NCI-H510A (cell line): ENCODE measurements around the gene SMPD3.

ENCODE experiments used
- DNase-seq: peaks from one replicate; lab custom pipeline; 2025; lab: John Stamatoyannopoulos, UW

The SMPD3 gene

DNA sequence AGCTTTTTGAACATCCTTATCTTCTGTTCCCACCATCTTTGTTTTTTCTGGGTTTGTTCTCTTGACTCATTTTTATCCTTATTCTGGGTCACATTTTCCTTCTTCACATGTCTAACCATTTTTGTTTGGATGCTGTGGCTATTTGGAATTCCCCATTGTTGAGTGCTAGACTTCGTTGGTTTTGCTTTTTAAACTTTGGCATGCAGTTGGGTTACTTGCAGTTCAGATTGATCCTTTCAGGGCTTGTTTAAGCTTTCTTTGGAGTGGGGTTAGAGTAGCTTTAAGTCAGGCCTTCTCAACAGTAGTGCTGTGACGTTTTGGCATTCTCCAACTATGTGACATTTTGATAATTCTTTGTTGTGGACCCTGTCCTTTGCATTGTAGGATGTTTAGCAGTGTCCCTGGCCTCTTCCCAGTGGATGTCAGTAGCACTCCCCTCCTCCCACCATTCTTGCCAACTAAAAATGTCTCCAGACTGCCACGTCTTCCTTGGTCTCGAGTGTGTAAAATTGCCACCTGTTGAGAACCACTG lies 116.4 kb downstream of the SMPD3 start:
- DNase-seq: no peak

- no peak for DNase-seq
These were observed 119.4 kb downstream of the SMPD3 start for GRCh38 chr16:68328860-68329390.

DNA sequence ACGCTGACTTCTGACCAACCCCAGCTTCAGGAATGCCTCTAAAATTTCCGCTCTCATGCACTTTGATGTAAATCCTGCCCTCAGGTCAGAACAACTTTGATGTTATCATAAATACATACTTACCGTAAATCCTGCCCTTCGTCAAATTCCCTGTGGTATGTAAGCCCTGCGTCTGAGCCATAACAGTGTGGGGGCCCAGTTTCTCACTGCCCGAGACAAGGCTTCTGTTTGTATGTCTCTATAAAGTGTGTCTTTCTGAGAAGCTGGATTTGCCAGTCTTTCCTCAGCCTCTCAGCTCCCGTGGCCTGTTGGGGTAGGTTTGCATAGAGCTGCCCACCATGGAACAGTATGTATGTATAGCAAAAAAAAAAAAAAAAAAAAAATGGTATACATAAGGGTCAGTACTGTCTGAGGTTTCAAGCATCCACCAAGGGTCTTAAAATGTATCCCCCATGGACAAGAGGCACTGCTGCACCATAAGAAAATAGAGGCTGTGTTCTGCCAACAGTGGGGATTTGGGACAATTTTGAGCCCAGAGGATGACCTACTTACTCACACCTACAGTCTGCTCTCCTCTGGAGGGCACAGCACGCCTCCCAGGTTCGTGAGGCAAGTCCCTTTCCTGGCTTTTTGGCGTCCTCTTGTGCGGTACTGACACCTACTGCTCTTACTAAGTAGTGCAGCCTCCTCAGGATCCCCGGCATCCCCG lies 120.0 kb downstream of the SMPD3 start:
- DNase-seq: peak; percentile 42

DNA sequence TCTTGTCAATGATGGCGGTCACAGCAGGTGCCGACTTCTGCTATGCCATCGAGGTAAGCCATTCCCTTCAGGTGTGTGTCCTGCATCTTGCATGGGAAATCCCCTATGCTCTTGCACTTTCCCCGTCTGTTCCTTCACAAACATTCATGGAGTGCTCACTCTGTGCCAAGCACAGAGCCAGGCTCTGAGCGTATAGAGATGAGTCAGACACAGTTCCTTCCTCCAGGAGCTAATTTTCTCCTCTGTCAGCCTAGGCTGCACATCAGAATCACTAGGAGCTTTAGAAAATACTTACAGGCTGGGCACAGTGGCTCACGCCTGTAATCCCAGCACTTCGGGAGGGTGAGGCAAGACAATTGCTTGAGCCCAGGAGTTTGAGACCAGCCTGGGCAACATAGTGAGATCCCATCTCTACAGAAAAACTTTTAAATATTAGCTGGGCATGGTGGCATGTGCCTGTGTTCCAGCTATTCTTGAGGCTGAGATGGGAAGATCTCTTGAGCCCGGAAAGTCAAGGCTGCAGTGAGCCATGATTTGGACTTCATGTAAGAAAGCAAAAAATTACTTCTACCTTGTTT lies 123.4 kb downstream of the SMPD3 start:
- no peak for DNase-seq

GRCh38 chr16:68324336-68324735 lies 124.0 kb downstream of the SMPD3 start:
- no peak for DNase-seq

- no peak for DNase-seq
These were observed 129.0 kb downstream of the SMPD3 start for GRCh38 chr16:68319185-68319908.

GRCh38 chr16:68313116-68313515 lies 135.2 kb downstream of the SMPD3 start:
- DNase-seq: no peak

DNA sequence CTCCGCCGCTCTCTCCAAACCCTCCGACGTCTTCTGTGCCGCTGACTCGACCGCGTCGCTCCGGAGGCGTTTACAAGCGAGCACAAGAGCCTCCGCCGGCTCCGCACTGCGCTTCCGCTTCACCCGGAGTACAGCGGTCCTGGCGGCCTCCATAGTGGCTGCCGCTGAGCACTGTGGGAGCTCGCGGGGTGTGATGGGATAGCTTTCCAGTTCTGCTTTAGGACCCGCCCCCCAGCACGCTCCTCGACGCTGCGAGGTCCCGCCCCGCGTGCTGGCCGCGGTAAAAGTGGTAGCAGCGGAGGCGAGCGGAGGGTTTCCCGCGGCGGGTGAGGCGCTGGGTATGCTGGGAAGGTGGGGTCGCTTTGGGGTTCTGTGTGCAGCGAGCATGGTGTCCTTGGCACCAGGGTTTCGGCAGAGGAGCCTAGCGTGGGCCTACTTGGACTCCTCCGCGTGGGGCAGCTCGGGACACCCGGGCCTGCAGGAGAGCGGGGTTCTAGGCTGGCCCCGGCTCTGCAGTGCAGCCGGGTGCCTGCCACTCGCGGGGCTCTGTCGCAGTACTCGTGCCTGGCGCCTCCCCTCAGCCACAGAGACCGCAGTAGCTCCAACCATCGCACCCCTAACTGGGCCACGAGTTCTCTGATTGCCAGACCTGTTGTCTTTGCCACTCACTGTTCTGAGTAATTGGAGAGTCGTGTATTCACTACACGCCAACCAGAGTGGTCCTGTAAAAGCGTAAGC lies 137.4 kb downstream of the SMPD3 start, which contains the start of the genes PRMT7 and SLC7A6OS:
Gene PRMT7, plus strand, starts transcription at position 246 of the 738 bp plus-strand sequence. CDS start 4,961 bp downstream, outside the sequence.
Gene SLC7A6OS, minus strand, starts transcription at position 173 of the 738 bp plus-strand sequence. Its CDS starts 20 bp downstream, at position 153.
- DNase-seq: peak; percentile 78

DNA sequence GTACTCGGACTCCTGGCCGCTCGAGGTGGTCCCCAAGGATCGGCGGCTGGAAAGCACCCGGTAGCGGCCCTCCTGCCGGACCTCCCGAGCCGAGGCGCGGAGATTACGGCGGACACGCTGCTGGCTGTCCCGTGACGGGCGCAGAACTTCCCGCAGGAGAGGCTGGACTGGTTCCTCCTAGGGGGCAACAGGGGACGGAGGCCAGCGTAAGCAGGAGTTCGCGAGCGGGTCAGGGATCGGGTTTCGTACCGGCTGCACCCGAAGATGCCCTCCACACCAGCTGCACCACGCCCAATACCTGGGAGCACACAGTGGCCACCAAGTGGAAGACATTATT lies 137.9 kb downstream of the SMPD3 start:
- DNase-seq: no peak

GRCh38 chr16:68309799-68310198 lies 138.5 kb downstream of the SMPD3 start:
- DNase-seq: no peak
